GM21367 (cell line): ENCODE data around the gene PHACTR2.

Experiments
- ATAC-seq: cut with Tn5 transposase; IDR thresholded peaks from one replicate; pipeline ENCODE4 v1.9.1; 2021; ENCODE audit not compliant: unreplicated experiment

PHACTR2 gene

GRCh38 chr6:143802833-143803565 is 125.2 kb downstream of the PHACTR2 start:
- ATAC-seq = no peak

GRCh38 chr6:143803769-143804568 is 126.2 kb downstream of the PHACTR2 start:
- no peak for ATAC-seq

- no peak for ATAC-seq
These were observed 127.1 kb downstream of the PHACTR2 start for GRCh38 chr6:143804835-143805239.

- no peak for ATAC-seq
These were observed 128.7 kb downstream of the PHACTR2 start for GRCh38 chr6:143806282-143807102.

- ATAC-seq = no peak
These were observed 129.5 kb downstream of the PHACTR2 start for GRCh38 chr6:143807103-143807772.

GRCh38 chr6:143810745-143811144 is 133.0 kb downstream of the PHACTR2 start:
- no peak for ATAC-seq

- no peak for ATAC-seq
These were observed 133.9 kb downstream of the PHACTR2 start for GRCh38 chr6:143811501-143812157.

GRCh38 chr6:143817621-143818020 is 139.9 kb downstream of the PHACTR2 start:
- ATAC-seq = no peak

- no peak for ATAC-seq
These were observed 143.6 kb downstream of the PHACTR2 start for GRCh38 chr6:143821359-143821758.

- no peak for ATAC-seq
These were observed 144.8 kb downstream of the PHACTR2 start for GRCh38 chr6:143822584-143823024.

GRCh38 chr6:143823548-143823947 is 145.8 kb downstream of the PHACTR2 start:
- no peak for ATAC-seq

- no peak for ATAC-seq
These were observed 150.8 kb downstream of the PHACTR2 start for GRCh38 chr6:143828572-143828971.

GRCh38 chr6:143836150-143836549 is 158.4 kb downstream of the PHACTR2 start:
- no peak for ATAC-seq

GRCh38 chr6:143838395-143838794 is 160.6 kb downstream of the PHACTR2 start:
- ATAC-seq = no peak

- no peak for ATAC-seq
These were observed 161.4 kb downstream of the PHACTR2 start for GRCh38 chr6:143839196-143839595.

- ATAC-seq = no peak
These were observed 163.0 kb downstream of the PHACTR2 start for GRCh38 chr6:143840595-143841265.

- ATAC-seq = peak; percentile 14
These were observed 164.7 kb downstream of the PHACTR2 start for GRCh38 chr6:143842461-143842901.

- ATAC-seq = peak; percentile 100
These were observed 165.3 kb downstream of the PHACTR2 start, which contains the start of gene LTV1 for GRCh38 chr6:143842902-143843676. TSS of gene LTV1 (plus strand) at chr6:143843338. CDS start at chr6:143843478, 140 bp downstream.

- no peak for ATAC-seq
These were observed 165.9 kb downstream of the PHACTR2 start for GRCh38 chr6:143843677-143843999.
